K562 (cell line): ENCODE data around the gene DNAJB11. TPM values are rescaled to one million over a fixed set of nuclear protein-coding genes. Genes with fewer than 3 reads are reported as not detected.

Experiments
- CHD7 ChIP-seq: fragments of 200-600 bp; sonication (generic); IDR thresholded peaks from one replicate; pipeline ENCODE4 v1.6.1; 2012; ENCODE audit warnings: mild to moderate bottlenecking, low read depth, low read length, inconsistent platforms
- GTF2B ChIP-seq: IDR thresholded peaks from 2 replicates; pipeline ENCODE4 v1.6.1; 2011; ENCODE audit not compliant: insufficient read length; ENCODE audit errors: extremely low read depth
- HDAC1 ChIP-seq, 2 experiments: fragments of 450-650 bp; IDR thresholded peaks; 2 replicates each; pipeline ENCODE4 v1.6.1; 2016 to 2017; ENCODE audit warnings: inconsistent platforms in 1 of 2, mild to moderate bottlenecking in 1 of 2, moderate library complexity in 1 of 2
- HEY1 ChIP-seq: fragments of 250-450 bp; sonication (Bioruptor Pico); IDR thresholded peaks from 2 replicates; pipeline ENCODE4 v1.5.0; 2020; ENCODE audit warnings: mild to moderate bottlenecking, moderate library complexity, borderline replicate concordance
- SMARCC2 ChIP-seq: fragments of 450-650 bp; IDR thresholded peaks from 2 replicates; pipeline ENCODE4 v1.6.1; 2017; ENCODE audit warnings: antibody characterized with exemption, moderate library complexity, mild to moderate bottlenecking, low read depth
- TCFL5 ChIP-seq: fragments of 250-450 bp; sonication (Bioruptor Pico); conservative IDR thresholded peaks from 2 replicates; pipeline ENCODE4 v1.6.1; 2021; ENCODE audit warnings: mild to moderate bottlenecking, moderate library complexity, matching md5 sums
- TFAP4 ChIP-seq: sonication (generic); formaldehyde crosslinking; IDR thresholded peaks from 2 replicates; pipeline ENCODE4 v1.8.0; 2022; ENCODE audit warnings: missing genetic modification reagents, mild to moderate bottlenecking, moderate library complexity, borderline replicate concordance
- THRA ChIP-seq: fragments of 450-650 bp; IDR thresholded peaks from 2 replicates; pipeline ENCODE4 v1.6.1; 2017; ENCODE audit warnings: mild to moderate bottlenecking, moderate library complexity
- ZNF511 ChIP-seq: sonication (generic); formaldehyde crosslinking; IDR thresholded peaks from 2 replicates; pipeline ENCODE4 v1.8.0; 2022; ENCODE audit warnings: mild to moderate bottlenecking, missing genetic modification reagents
- polyA plus RNA-seq, 8 experiments: library from polyadenylated mRNA; depleted of rRNA in 4 of 8; stranded (reverse) in 5 of 8; unstranded in 3 of 8; fragments of >200 nt; fragmentation: Nextera tagmentation in 2 of 8; fragmentation: Illumina TruSeq in 1 of 8; extraction: Ambion mirVana in 2 of 8; extraction: Trizol in 1 of 8; gene quantifications; 2 replicates each; pipeline versions ENCODE4 v1.2.1 to v1.2.3, GENCODE V29; 2011 to 2014; ENCODE audit warnings: inconsistent platforms in 1 of 8, missing spikeins in 1 of 8
- total RNA-seq, 7 experiments: library from RNA; depleted of rRNA in 6 of 7; stranded (reverse); fragments of >200 nt in 6 of 7; fragmentation: Illumina TruSeq in 2 of 7; extraction: Trizol in 2 of 7; gene quantifications; 2 replicates each; pipeline versions ENCODE4 v1.2.1 to v1.2.3, GENCODE V29; 2011 to 2021; ENCODE audit warnings: low replicate concordance in 1 of 7

DNAJB11 gene
- total and polyA plus RNA-seq, 9 of the 15 experiments (the other 6 are each of a cell fraction or from before 2014, with no cell fraction given), result 14.8 to 74.7 (median 63.8) TPM

GRCh38 chr3:186614597-186615483 lies 44.3 kb downstream of the DNAJB11 start (continued):
- TF ChIP-seq CHD7 (no peak), TFAP4 (CRISPR knock-in tag) (no peak), GTF2B (no peak), HDAC1 (IDR thresholded peaks at IDR 0.05) (0 out of 4 replicates have a peak, but pooled peaks of 1 of the 2 experiments have one; percentile 16), TCFL5 (CRISPR knock-in tag) (no peak), HEY1 (CRISPR knock-in tag) (no peak), SMARCC2 (no peak), ZNF511 (CRISPR knock-in tag) (no peak), THRA (no peak)
